ENCODE data around the gene SLC16A3.

Gene SLC16A3

GRCh38 chr17:82226809-82227628 is 1.8 kb upstream of the SLC16A3 start:
- peaks cover under 1% of the 10 kb centered on the region for H3K4me1 ChIP-seq (ENCODE audit: control insufficient read depth, low read depth, low read length)
- H3K27ac ChIP-seq (ENCODE audit: low read length) = no peak overlapping the region
- H3K4me3 ChIP-seq (ENCODE audit: low read length) = no peak overlapping the region
- H3K27me3 ChIP-seq (ENCODE audit: control insufficient read depth, insufficient read depth, low read length) = peaks cover 60% of the 10 kb centered on the region
- H3K9ac ChIP-seq (ENCODE audit: low read length) = no peak overlapping the region
- H3K9me3 ChIP-seq (ENCODE audit: control insufficient read depth, low read depth, low read length) = no peaks in the 10 kb centered on the region
- no peaks in the 10 kb centered on the region for H3K36me3 ChIP-seq (ENCODE audit: control insufficient read depth, low read depth, low read length)

- H3K27ac ChIP-seq (ENCODE audit: low read length) = no peak overlapping the region
- H3K4me3 ChIP-seq (ENCODE audit: low read length) = peak overlapping the region; percentile 6
- H3K36me3 ChIP-seq (ENCODE audit: control insufficient read depth, low read depth, low read length) = no peaks in the 10 kb centered on the region
These were observed 1.1 kb upstream of the SLC16A3 start for GRCh38 chr17:82227629-82228277.

GRCh38 chr17:82228278-82228841 is 482 bp upstream of the SLC16A3 start:
- H3K27ac ChIP-seq (ENCODE audit: low read length) = no peak overlapping the region
- no peak overlapping the region for H3K9ac ChIP-seq (ENCODE audit: low read length)

More at GRCh38 chr17:82227629-82228277, 1.1 kb upstream of the SLC16A3 start:
- no peak overlapping the region for H3K9ac ChIP-seq (ENCODE audit: low read length)
- H3K9me3 ChIP-seq (ENCODE audit: control insufficient read depth, low read depth, low read length) = no peaks in the 10 kb centered on the region
- H3K27me3 ChIP-seq (ENCODE audit: control insufficient read depth, insufficient read depth, low read length) = peaks cover 67% of the 10 kb centered on the region
- peaks cover 4% of the 10 kb centered on the region for H3K4me1 ChIP-seq (ENCODE audit: control insufficient read depth, low read depth, low read length)

GRCh38 chr17:82229698-82230608 is 1.1 kb downstream of the SLC16A3 start:
- no peak overlapping the region for H3K9ac ChIP-seq (ENCODE audit: low read length)
- no peak overlapping the region for H3K27ac ChIP-seq (ENCODE audit: low read length)
- H3K4me1 ChIP-seq (ENCODE audit: control insufficient read depth, low read depth, low read length) = peaks cover 4% of the 10 kb centered on the region
- H3K36me3 ChIP-seq (ENCODE audit: control insufficient read depth, low read depth, low read length) = no peaks in the 10 kb centered on the region
- no peak overlapping the region for H3K4me3 ChIP-seq (ENCODE audit: low read length)
- H3K9me3 ChIP-seq (ENCODE audit: control insufficient read depth, low read depth, low read length) = no peaks in the 10 kb centered on the region
- H3K27me3 ChIP-seq (ENCODE audit: control insufficient read depth, insufficient read depth, low read length) = peaks cover 75% of the 10 kb centered on the region

More at GRCh38 chr17:82228278-82228841, 482 bp upstream of the SLC16A3 start:
- H3K4me1 ChIP-seq (ENCODE audit: control insufficient read depth, low read depth, low read length) = peaks cover 4% of the 10 kb centered on the region
- H3K9me3 ChIP-seq (ENCODE audit: control insufficient read depth, low read depth, low read length) = no peaks in the 10 kb centered on the region
- H3K36me3 ChIP-seq (ENCODE audit: control insufficient read depth, low read depth, low read length) = no peaks in the 10 kb centered on the region
- peaks cover 73% of the 10 kb centered on the region for H3K27me3 ChIP-seq (ENCODE audit: control insufficient read depth, insufficient read depth, low read length)
- peak overlapping the region; percentile 6 for H3K4me3 ChIP-seq (ENCODE audit: low read length)

- peaks cover 4% of the 10 kb centered on the region for H3K4me1 ChIP-seq (ENCODE audit: control insufficient read depth, low read depth, low read length)
- no peaks in the 10 kb centered on the region for H3K36me3 ChIP-seq (ENCODE audit: control insufficient read depth, low read depth, low read length)
- peaks cover 75% of the 10 kb centered on the region for H3K27me3 ChIP-seq (ENCODE audit: control insufficient read depth, insufficient read depth, low read length)
- H3K9ac ChIP-seq (ENCODE audit: low read length) = no peak overlapping the region
- no peak overlapping the region for H3K27ac ChIP-seq (ENCODE audit: low read length)
- no peaks in the 10 kb centered on the region for H3K9me3 ChIP-seq (ENCODE audit: control insufficient read depth, low read depth, low read length)
- H3K4me3 ChIP-seq (ENCODE audit: low read length) = peak overlapping the region; percentile 51
These were observed 1.9 kb downstream of the SLC16A3 start for GRCh38 chr17:82230609-82231311.

- Histone ChIP-seq H3K9me3 (ENCODE audit: control insufficient read depth, low read depth, low read length) (no peaks in the 10 kb centered on the region), H3K27me3 (ENCODE audit: control insufficient read depth, insufficient read depth, low read length) (peaks cover 71% of the 10 kb centered on the region), H3K4me1 (ENCODE audit: control insufficient read depth, low read depth, low read length) (peaks cover 4% of the 10 kb centered on the region), H3K9ac (ENCODE audit: low read length) (no peak overlapping the region), H3K36me3 (ENCODE audit: control insufficient read depth, low read depth, low read length) (no peaks in the 10 kb centered on the region), H3K27ac (ENCODE audit: low read length) (no peak overlapping the region), H3K4me3 (ENCODE audit: low read length) (peak overlapping the region; percentile 51)
These were observed 2.4 kb downstream of the SLC16A3 start for GRCh38 chr17:82231312-82231561.

- H3K27me3 ChIP-seq (ENCODE audit: control insufficient read depth, insufficient read depth, low read length) = peaks cover 66% of the 10 kb centered on the region
- no peak overlapping the region for H3K9ac ChIP-seq (ENCODE audit: low read length)
- peak overlapping the region; percentile 51 for H3K4me3 ChIP-seq (ENCODE audit: low read length)
- H3K27ac ChIP-seq (ENCODE audit: low read length) = no peak overlapping the region
- no peaks in the 10 kb centered on the region for H3K36me3 ChIP-seq (ENCODE audit: control insufficient read depth, low read depth, low read length)
- peaks cover 4% of the 10 kb centered on the region for H3K4me1 ChIP-seq (ENCODE audit: control insufficient read depth, low read depth, low read length)
- no peaks in the 10 kb centered on the region for H3K9me3 ChIP-seq (ENCODE audit: control insufficient read depth, low read depth, low read length)
These were observed 2.9 kb downstream of the SLC16A3 start for GRCh38 chr17:82231562-82232321.

GRCh38 chr17:82232322-82232820 is 3.5 kb downstream of the SLC16A3 start:
- Histone ChIP-seq H3K27me3 (ENCODE audit: control insufficient read depth, insufficient read depth, low read length) (peaks cover 60% of the 10 kb centered on the region), H3K9ac (ENCODE audit: low read length) (no peak overlapping the region), H3K36me3 (ENCODE audit: control insufficient read depth, low read depth, low read length) (no peaks in the 10 kb centered on the region), H3K27ac (ENCODE audit: low read length) (no peak overlapping the region), H3K9me3 (ENCODE audit: control insufficient read depth, low read depth, low read length) (no peaks in the 10 kb centered on the region), H3K4me3 (ENCODE audit: low read length) (peak overlapping the region; percentile 51), H3K4me1 (ENCODE audit: control insufficient read depth, low read depth, low read length) (peaks cover 4% of the 10 kb centered on the region)

GRCh38 chr17:82232876-82233785 is 4.3 kb downstream of the SLC16A3 start:
- Histone ChIP-seq H3K27me3 (ENCODE audit: control insufficient read depth, insufficient read depth, low read length) (peaks cover 52% of the 10 kb centered on the region), H3K9me3 (ENCODE audit: control insufficient read depth, low read depth, low read length) (no peaks in the 10 kb centered on the region), H3K27ac (ENCODE audit: low read length) (no peak overlapping the region), H3K9ac (ENCODE audit: low read length) (no peak overlapping the region), H3K36me3 (ENCODE audit: control insufficient read depth, low read depth, low read length) (no peaks in the 10 kb centered on the region), H3K4me1 (ENCODE audit: control insufficient read depth, low read depth, low read length) (peaks cover 4% of the 10 kb centered on the region), H3K4me3 (ENCODE audit: low read length) (no peak overlapping the region)

Data from iPS-18a (cell line).